Esophagus squamous epithelium (tissue), 5 donors: ENCODE data around the gene APOC1. TPM values are rescaled to one million over a fixed set of nuclear protein-coding genes. Genes with fewer than 3 reads are reported as not detected.

ENCODE experiments used
- DNase-seq: peaks from one replicate; lab custom pipeline; 2025; lab: John Stamatoyannopoulos, UW
- H3K27ac ChIP-seq, 4 donors: fragments of 200-600 bp; sonication (generic); one replicate each; pipeline ENCODE4 v1.5.1; 2016 to 2019; ENCODE audit warnings: mild to moderate bottlenecking in 1 of 4
- H3K27me3 ChIP-seq, 4 donors: fragments of 200-600 bp; sonication (generic); 1 replicate in 3 of 4; 2 replicates in 1 of 4; pipeline versions ENCODE4 v1.5.1 to v1.6.0; 2017 to 2021; ENCODE audit warnings: antibody characterized with exemption in 1 of 4
- H3K36me3 ChIP-seq, 3 donors: fragments of 200-600 bp; sonication (generic); one replicate each; pipeline ENCODE4 v1.5.1; 2016 to 2019
- H3K4me1 ChIP-seq, 3 donors: fragments of 200-600 bp; sonication (generic); one replicate each; pipeline ENCODE4 v1.5.1; 2017 to 2019
- H3K4me3 ChIP-seq, 4 donors: fragments of 200-600 bp; sonication (generic); 1 replicate in 3 of 4; 2 replicates in 1 of 4; pipeline ENCODE4 v1.5.1; 2016 to 2019; ENCODE audit warnings: mild to moderate bottlenecking in 2 of 4, moderate library complexity in 1 of 4
- H3K9me3 ChIP-seq, 3 donors: fragments of 200-600 bp; sonication (generic); one replicate each; pipeline ENCODE4 v1.5.1; 2016 to 2019
- CTCF ChIP-seq, 6 experiments: fragments of 450-650 bp in 4 of 6; fragments of 200-600 bp in 2 of 6; sonication (generic) in 2 of 6; IDR thresholded peaks; one replicate each; pipeline ENCODE4 v1.5.1; 2016 to 2019; ENCODE audit warnings: antibody characterized with exemption in 6 of 6, mild to moderate bottlenecking in 4 of 6, moderate library complexity in 4 of 6
- POLR2A ChIP-seq, 4 donors: fragments of 450-650 bp; IDR thresholded peaks; one replicate each; pipeline ENCODE4 v1.6.1; 2017; ENCODE audit warnings: antibody characterized with exemption in 4 of 4, mild to moderate bottlenecking in 4 of 4, moderate library complexity in 3 of 4
- WGBS, 2 donors: methylation state at CpG; one replicate each; pipeline ENCODE4 v1.1.5; 2018; 5-methylcytosine and 5-hydroxymethylcytosine counted together
- intact Hi-C: fragments of 100-400 bp; cut with DNase I; formaldehyde crosslinking; loops from one replicate; pipeline ENCODE4 v1.15.0; 2022
- total RNA-seq, 4 donors: library from RNA; depleted of rRNA; stranded (reverse); fragments of >200 nt; gene quantifications; one replicate each; pipeline ENCODE4 v1.1.0, GENCODE V29; 2016
- donor health status: DM: yes; HTN: yes; CAD: no.

APOC1 gene
- total RNA-seq, 4 donors from 2014 or later: 1.4 to 7.5 (median 4.1) TPM

DNA sequence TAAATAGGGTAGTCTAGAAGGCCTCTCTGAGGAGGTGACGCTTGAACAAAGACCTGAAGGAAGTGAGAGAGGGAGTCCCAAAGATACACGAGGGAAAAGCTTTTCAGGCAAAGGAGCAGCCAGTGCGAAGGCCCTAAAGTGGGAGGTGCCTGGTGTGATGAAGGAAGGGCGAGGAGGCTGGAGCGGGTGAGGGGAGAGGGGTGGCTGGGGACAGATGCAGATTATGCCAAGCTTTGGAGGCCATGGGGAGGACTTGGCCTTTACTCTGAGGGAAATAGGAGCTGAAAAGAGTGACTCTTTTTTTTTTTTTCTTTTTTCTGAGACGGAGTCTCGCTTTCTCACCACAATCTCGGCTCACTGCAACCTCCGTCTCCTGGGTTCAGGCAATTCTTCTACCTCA is 43.7 kb downstream of the APOC1 start:
- H3K36me3 ChIP-seq: peaks cover 0 to 36% (median 4%) of the 10 kb centered on the region in 3 donors
- intact Hi-C loops: no loop called here
- H3K4me1 ChIP-seq: peaks cover 25 to 49% (median 37%) of the 10 kb centered on the region in 3 donors
- DNase-seq: no peak
- no peak overlapping the region for H3K4me3 ChIP-seq
- H3K27me3 ChIP-seq: no peaks in the 10 kb centered on the region
- no peak for TF ChIP-seq CTCF (IDR thresholded peaks at IDR 0.05)
- TF ChIP-seq POLR2A (IDR thresholded peaks at IDR 0.05): no peak
- H3K27ac ChIP-seq: no peak overlapping the region
- no peaks in the 10 kb centered on the region for H3K9me3 ChIP-seq
- 74 to 77% methylated on average over 9 of the region's 9 CpGs for WGBS, 2 donors

DNA sequence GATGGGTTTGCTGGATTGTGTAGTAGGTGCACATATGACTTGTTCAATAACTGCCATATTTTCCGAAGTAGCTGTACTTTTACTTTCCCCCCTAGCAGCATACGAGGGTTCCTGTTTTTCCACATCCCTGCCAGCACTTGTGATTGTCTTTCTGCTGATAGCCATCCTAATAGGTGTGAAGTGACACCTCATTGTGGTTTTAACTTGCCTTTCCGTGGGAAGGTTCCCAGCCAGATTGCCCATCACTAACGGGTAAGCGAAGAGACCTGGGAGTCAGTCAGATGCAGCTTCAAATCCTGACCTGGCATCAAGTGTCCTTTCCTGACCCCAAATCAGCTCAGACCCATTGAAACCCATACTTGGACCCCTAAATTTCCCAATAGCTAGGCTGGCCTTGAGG is 45.3 kb downstream of the APOC1 start:
- TF ChIP-seq CTCF (IDR thresholded peaks at IDR 0.05): no peak
- TF ChIP-seq POLR2A (IDR thresholded peaks at IDR 0.05): no peak
- intact Hi-C loops: no loop called here
- Histone ChIP-seq H3K9me3 (no peaks in the 10 kb centered on the region), H3K36me3 (peaks cover 3 to 52% (median 4%) of the 10 kb centered on the region in 3 donors), H3K27me3 (no peaks in the 10 kb centered on the region), H3K27ac (no peak overlapping the region), H3K4me3 (no peak overlapping the region), H3K4me1 (peaks cover 20 to 35% (median 26%) of the 10 kb centered on the region in 3 donors)
- 72 to 76% methylated on average over 5 of the region's 5 CpGs for WGBS, 2 donors
- no peak for DNase-seq

DNA sequence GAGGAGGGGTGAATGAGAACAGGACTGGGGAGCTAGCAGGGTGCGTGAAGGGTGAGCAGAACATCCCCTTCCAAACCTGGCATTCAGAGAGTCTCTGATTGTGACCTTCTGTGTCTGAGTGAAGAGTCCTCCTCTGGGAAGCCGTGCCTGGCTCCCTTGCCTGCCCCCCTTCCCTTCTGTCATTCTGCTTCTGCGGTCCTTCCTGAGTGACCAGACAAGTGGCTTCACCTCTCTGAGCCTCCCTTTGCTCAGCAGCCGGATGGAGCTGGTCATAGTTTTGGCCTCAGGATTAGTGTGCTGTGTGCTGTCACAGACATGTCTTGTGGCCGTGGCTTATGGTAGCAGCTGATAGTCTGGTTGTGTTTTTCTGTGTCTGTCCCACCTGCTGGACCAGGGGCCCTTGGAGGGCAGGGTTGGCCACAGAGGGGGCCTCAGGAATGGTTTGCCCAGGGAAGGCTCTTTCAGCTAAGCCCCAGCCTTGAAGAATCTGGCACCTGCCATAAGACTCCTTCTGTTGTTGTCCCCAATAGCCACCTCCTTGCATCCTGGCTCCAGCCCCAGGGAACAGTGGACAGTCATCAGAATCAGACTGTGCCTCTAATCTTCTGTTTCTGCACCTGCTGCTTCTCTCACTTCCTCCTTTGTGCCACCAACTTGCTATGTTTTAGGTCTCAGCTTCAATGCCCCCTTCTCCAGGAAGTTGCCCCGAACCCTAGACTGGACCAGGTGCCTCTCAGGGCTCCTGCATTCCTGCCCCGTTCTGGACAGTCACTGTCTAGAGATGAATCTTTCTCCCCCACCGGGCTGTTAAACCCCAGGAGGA is 46.7 kb downstream of the APOC1 start:
- Histone ChIP-seq H3K27ac (peak overlapping the region in 1 of 4 donors; percentile 16), H3K4me3 (no peak overlapping the region), H3K4me1 (peaks cover 16 to 29% (median 22%) of the 10 kb centered on the region in 3 donors), H3K36me3 (peaks cover 4 to 66% (median 4%) of the 10 kb centered on the region in 3 donors), H3K27me3 (no peaks in the 10 kb centered on the region), H3K9me3 (no peaks in the 10 kb centered on the region)
- no peak for TF ChIP-seq POLR2A (IDR thresholded peaks at IDR 0.05)
- no peak for TF ChIP-seq CTCF (IDR thresholded peaks at IDR 0.05)
- intact Hi-C loops: no loop called here
- 85 to 88% methylated on average over 3 to 5 of the region's 8 CpGs for WGBS, 2 donors
- no peak for DNase-seq

DNA sequence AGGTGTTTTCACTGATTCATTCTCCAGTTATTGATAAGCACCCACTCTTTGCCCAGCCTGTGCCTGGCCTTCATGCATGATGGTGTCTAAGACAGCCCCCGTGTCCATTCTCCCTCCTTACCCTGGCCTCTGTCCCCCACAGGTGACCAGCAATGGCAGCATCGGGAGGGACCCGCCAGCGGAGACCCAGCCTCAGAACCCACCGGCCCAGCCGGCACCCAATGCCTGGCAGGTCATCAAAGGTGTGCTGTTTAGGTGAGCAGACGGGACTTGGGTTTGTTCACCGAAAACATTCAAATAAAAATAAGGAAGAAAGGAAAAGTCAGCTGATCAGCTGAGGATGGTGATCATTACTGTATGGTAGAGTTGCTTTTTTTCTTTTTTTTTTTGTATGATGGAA is 47.4 kb downstream of the APOC1 start:
- H3K27me3 ChIP-seq: no peaks in the 10 kb centered on the region
- TF ChIP-seq CTCF (IDR thresholded peaks at IDR 0.05): no peak
- TF ChIP-seq POLR2A (IDR thresholded peaks at IDR 0.05): no peak
- DNase-seq: no peak

GRCh38 chr19:44968118-44968517 is 53.7 kb downstream of the APOC1 start:
- no peak for DNase-seq
- Histone ChIP-seq H3K36me3 (peaks cover 8 to 88% (median 12%) of the 10 kb centered on the region in 3 donors), H3K27ac (no peak overlapping the region), H3K9me3 (no peaks in the 10 kb centered on the region), H3K4me1 (no peaks in the 10 kb centered on the region), H3K4me3 (no peak overlapping the region), H3K27me3 (no peaks in the 10 kb centered on the region)
- TF ChIP-seq CTCF (IDR thresholded peaks at IDR 0.05) (no peak), POLR2A (IDR thresholded peaks at IDR 0.05) (no peak)
- 90 to 95% methylated on average over 5 of the region's 5 CpGs for WGBS, 2 donors
- intact Hi-C loops: no loop called here

More for the DNA sequence above, 47.4 kb downstream of the APOC1 start:
- H3K36me3 ChIP-seq: peaks cover 4 to 73% (median 6%) of the 10 kb centered on the region in 3 donors
- WGBS, 2 donors: 87 to 88% methylated on average over 4 to 6 of the region's 8 CpGs
- H3K27ac ChIP-seq: no peak overlapping the region
- H3K9me3 ChIP-seq: no peaks in the 10 kb centered on the region
- H3K4me3 ChIP-seq: no peak overlapping the region
- peaks cover 9 to 22% (median 15%) of the 10 kb centered on the region in 3 donors for H3K4me1 ChIP-seq
- intact Hi-C loops: no loop called here
